Measurements from ENCODE around the gene ZNF77.
A peak's percentile ranks its signal among the peaks of the same experiment; 100 is the strongest.
"Not testable (repeated sequence)": the region's sequence is repeated elsewhere in the genome, so short reads cannot be mapped to it uniquely, and the experiment has no call there.

The ZNF77 gene

GRCh38 chr19:2970201-2970835, 25.5 kb upstream of the ZNF77 start:
- no peak for DNase-seq (ENCODE audit: low read depth)

- DNase-seq (ENCODE audit: low read depth): no peak
These were observed 24.3 kb upstream of the ZNF77 start for GRCh38 chr19:2969104-2969504.

DNA sequence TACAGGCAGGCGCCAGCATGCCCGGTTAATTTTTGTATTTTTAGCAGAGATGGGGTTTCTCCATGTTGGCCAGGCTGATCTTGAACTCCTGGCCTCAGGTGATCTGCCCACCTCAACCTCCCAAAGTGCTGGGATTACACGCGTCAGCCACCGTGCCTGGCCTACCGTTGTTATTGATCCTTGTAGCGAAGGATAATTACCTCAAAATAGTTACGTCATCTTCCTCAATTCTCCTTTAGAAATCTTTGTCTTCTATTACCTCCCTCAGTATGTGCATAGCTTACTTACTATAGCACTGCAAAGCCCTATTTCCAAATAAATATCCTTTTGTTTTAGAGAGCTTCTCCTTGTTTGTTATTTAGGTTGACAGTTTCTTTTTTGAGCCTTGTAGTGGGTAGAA, 23.2 kb upstream of the ZNF77 start:
- DNase-seq (ENCODE audit: low read depth): no peak

DNA sequence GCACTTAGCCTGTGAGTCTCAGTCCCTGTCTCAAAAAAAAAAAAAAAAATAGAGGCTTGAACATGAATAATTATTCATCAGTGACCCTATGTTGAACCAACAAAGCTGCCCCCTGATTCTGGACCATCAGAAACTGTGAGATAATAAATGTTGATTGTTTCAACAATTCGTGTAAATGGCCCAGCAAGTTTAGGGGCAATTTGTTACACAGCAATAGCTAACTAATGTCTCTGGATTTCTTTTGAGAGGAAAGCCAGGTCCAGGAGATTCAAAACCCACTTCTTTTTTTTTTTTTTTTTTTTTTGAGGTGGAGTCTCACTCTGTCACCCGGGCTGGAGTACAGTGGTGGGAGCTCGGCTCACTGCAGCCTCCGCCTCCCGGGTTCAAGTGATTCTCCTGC, 20.1 kb upstream of the ZNF77 start:
- DNase-seq (ENCODE audit: low read depth): no peak

GRCh38 chr19:2963631-2964030, 18.9 kb upstream of the ZNF77 start:
- not testable (repeated sequence) for DNase-seq (ENCODE audit: low read depth)

DNA sequence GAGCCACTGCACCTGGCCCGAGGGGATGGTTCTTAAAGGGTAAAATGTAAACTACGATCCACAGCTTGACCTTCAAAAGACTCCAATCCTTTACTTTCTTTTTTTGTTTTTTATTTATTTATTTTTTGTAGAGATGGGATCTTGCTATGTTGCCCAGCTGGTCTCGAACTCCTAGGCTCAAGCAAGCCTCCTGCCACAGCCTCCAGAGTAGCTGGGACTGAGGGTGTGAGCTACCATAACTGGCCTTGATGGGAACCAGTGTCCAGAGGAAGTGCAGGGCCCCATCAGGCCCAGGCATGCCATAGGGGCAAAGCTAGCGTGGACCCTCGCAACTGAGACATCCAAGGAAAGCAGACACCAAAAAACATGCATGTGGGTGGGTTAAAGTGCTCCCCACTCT, 18.4 kb upstream of the ZNF77 start:
- DNase-seq (ENCODE audit: low read depth): no peak

GRCh38 chr19:2962018-2962670, 17.4 kb upstream of the ZNF77 start:
- DNase-seq (ENCODE audit: low read depth): no peak

- DNase-seq (ENCODE audit: low read depth): no peak
These were observed 15.3 kb upstream of the ZNF77 start for GRCh38 chr19:2960120-2960519.

DNA sequence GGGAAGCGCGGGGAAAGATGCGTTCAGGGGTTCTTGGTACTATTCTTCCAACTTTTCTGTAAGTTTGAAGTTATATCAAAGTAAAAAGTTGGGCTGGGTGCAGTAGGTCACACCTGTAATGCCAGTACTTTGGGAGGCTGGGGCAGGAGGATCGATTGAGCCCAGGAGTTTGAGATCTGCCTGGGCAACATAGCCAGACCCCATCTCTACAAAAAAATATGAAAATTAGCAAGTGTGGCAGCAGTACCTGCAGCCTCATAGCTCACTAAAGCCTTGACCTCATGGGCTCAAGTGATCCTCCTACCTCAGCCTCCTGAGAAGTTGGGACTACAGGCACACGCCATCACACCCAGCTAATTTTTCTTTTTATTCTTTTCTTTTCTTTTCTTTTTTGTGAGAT, 12.4 kb upstream of the ZNF77 start:
- DNase-seq (ENCODE audit: low read depth): no peak

GRCh38 chr19:2952953-2953481, 8.2 kb upstream of the ZNF77 start:
- DNase-seq (ENCODE audit: low read depth): no peak

DNA sequence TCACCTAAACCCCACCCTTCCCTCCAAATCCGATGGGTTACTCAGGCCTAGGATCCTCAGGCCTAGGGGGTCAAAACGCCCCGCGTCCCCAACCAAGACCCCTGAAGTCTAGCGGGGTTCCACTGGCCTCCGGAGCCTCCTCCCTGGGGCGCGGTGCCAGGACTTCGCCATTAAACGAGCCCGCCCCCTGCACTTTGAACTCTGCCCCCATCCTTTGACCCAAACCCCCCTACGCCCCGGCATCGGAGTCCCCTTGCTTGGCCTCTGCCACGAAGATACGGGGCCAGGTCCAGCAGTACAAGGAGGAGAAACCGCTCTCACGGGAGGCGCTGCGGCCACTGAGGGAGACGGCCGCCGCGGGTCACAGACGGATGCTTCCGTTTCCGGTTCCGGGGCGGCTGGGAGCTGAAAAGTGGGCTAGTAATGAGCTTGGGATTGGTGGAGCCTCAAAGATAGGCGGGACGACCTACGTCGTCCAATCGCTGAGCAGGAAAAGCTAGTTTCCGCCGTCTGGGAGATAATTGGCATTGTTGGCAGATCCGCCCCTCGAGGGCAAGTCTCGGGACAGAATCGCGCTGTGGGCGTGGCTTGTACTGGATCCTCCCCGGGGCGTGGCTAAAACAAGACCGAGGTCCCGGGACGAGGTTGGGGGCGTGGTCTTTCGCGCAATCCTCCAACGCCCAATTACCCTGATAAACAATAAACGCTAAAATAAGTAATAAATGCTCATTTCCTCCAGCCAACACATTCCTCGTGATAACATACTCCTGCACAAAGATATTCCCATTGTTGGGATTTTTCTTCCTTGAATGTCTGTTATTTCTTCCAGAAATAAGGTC, 5.7 kb upstream of the ZNF77 start:
- peak; percentile 99 for DNase-seq (ENCODE audit: low read depth)

GRCh38 chr19:2949939-2950285, 5.1 kb upstream of the ZNF77 start:
- DNase-seq (ENCODE audit: low read depth): no peak

DNA sequence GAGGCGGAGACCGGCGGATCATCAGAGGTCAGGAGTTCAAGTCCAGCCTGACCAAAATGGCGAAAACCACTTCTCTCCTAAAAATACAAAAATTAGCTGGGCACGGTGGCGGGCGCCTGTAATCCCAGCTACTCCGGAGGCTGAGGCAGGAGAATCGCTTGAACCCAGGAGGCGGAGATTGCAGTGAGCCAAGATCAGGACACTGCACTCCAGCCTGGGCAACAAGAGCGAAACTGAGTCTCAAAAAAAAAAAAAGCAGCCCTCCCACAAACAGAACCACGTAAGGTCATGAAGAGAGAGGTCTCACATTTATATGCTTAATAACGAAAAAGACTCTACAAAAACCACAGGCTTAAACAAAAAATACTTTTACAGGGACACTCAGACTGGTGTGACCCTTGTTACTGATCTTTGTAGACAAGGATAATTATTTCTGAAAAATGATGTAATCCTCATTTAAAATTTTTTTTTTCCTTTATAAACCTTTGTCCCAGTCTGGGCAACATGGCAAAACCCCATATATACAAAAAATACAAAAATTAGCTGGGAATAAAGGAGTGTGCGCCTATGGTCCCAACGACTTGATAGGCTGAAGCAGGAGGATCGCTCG, 909 bp upstream of the ZNF77 start:
- no peak for DNase-seq (ENCODE audit: low read depth)

DNA sequence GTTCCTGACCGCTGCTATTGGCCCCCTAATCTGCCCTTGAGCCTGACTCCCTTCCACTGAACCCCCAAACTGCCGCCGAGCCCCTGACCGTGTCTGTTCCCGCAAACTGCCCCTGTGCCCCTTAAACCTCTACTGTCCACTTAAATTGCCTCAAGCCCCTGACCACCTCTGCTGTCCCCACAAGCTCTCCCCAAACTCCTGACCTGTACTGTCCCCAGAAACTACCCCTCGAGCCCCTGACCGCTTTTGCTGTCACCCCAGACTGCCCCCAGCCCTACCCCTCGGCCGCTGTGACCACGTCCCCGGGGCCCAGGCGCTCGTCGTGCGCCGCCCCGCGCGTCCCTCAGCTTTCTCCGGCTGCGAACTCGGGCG, 382 bp downstream of the ZNF77 start:
- no peak for DNase-seq (ENCODE audit: low read depth)

GRCh38 chr19:2942928-2943640, 1.7 kb downstream of the ZNF77 start:
- no peak for DNase-seq (ENCODE audit: low read depth)

GRCh38 chr19:2935863-2936262, 8.9 kb downstream of the ZNF77 start:
- DNase-seq (ENCODE audit: low read depth): not testable (repeated sequence)

DNA sequence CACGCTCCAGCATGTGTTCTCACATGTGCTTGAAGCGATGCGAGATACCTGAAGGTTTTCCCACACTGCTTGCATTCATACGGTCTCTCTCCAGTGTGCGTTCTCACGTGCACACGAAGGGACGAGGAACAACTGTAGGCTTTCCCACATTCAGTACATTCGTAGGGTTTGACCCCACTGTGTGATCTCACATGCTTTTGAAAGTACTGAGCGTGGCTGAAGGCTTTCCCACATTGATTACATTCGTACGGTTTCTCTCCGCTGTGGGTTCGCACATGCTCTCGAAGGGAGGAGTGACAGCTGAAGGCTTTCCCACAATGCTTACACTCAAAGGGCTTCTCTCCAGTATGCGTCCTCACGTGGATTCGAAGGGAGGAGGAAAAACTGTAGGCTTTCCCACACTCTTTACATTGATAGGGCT, 11.3 kb downstream of the ZNF77 start:
- no peak for DNase-seq (ENCODE audit: low read depth)

DNA sequence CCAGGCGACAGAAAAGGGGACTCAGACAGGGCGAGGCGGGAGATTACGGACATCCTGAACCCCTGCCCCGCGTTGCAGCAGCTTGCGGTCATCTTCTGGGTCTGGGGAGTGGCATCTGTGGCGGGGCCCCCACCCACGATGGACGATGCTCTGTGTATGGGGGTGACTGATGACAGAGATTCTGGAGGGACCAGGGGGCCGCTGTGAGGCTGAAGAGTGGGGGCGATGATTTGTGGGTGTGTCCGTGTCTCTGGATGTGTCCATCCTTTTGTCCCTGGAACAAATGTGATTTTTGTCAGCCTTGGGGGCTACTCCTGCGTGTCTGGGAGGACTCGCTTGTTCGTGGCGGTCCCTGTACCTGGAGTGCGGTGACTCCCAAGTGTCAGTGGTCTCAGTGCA, 17.7 kb downstream of the ZNF77 start:
- DNase-seq (ENCODE audit: low read depth): no peak

DNA sequence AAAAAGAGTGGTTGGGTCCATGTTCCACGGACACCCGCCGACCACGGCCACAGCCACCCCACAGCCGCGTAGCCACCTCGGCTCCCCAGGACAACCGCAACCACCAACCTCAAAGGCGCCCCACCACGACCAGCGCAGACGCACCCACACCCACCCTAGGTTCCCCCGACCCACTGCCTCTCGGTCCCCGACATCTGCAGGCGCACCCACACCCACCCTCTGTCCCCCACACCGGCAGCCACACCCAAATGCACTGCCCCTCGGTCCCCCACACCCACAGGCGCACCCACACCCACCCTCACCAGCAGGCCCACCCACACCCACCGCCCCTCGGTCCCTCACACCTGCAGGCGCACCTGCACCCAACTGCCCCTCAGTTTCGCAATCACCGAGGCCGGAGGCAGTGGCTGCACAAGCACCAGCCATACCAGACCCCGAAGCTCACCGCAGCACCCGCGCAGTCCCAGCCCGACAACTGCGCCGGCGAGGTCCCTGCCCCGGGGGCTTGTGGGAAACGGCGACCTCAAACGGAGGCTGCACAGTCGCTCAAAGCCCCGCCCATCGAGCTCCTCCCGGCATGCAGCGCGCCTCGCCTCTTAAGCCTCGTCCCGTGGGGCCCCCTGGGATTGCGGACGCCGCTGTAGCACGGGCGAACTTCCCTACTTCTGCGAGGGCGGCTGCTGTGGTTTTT, 18.3 kb downstream of the ZNF77 start:
- DNase-seq (ENCODE audit: low read depth): no peak

- DNase-seq (ENCODE audit: low read depth): no peak
These were observed 21.3 kb downstream of the ZNF77 start for GRCh38 chr19:2923510-2923909.

GRCh38 chr19:2922987-2923386, 21.8 kb downstream of the ZNF77 start:
- no peak for DNase-seq (ENCODE audit: low read depth)
